ENCODE results near the gene ANAPC2. TPM values are rescaled to one million over a fixed set of nuclear protein-coding genes. Genes with fewer than 3 reads are reported as not detected.

The ANAPC2 gene
- total and polyA plus RNA-seq, 7 donors = 12.5 to 49.3 (median 23.2) TPM

GRCh38 chr9:137201205-137201868 is 13.0 kb upstream of the ANAPC2 start:
- DNase-seq = no peak
- Histone ChIP-seq H3K4me3 (peak overlapping the region; percentile 54 to 67 (median 66)), H3K27ac (peak overlapping the region; percentile 78 to 84 (median 82)), H3K27me3 (no peaks in the 10 kb centered on the region), H3K4me1 (peaks cover 0 to 74% (median 71%) of the 10 kb centered on the region in 4 donors), H3K36me3 (no peaks in the 10 kb centered on the region), H3K9me3 (no peaks in the 10 kb centered on the region)
- WGBS, 2 donors = 16 to 26% methylated on average over 23 of the region's 23 CpGs
- TF ChIP-seq CTCF (IDR thresholded peaks at IDR 0.05) (no peak), POLR2AphosphoS5 (IDR thresholded peaks at IDR 0.05) (no peak)
- intact Hi-C loops (cut with DNase I) = loop anchor here (1.0 to 2.0 kb wide), 2 partner anchors 22 to 39 kb away; partner anchors contain the start of gene TUBB4B

GRCh38 chr9:137200311-137201204 is 12.2 kb upstream of the ANAPC2 start, which contains the start of gene TPRN:
Gene TPRN, minus strand, starts transcription at chr9:137200741. Its CDS starts 30 bp downstream, at chr9:137200711.
- TF ChIP-seq POLR2A (IDR thresholded peaks at IDR 0.05) (peak; percentile 39 to 53), EP300 (IDR thresholded peaks at IDR 0.05) (no peak), POLR2AphosphoS5 (IDR thresholded peaks at IDR 0.05) (peak; percentile 52 to 84 (median 74))
- Histone ChIP-seq H3K36me3 (no peaks in the 10 kb centered on the region), H3K27me3 (no peaks in the 10 kb centered on the region), H3K4me3 (peak within 1 kb of the TSS; percentile 54 to 67 (median 66)), H3K9me3 (no peaks in the 10 kb centered on the region), H3K27ac (peak within 1 kb of the TSS; percentile 78 to 84 (median 82)), H3K4me1 (peaks cover 0 to 68% (median 66%) of the 10 kb centered on the region in 4 donors)
- 0 to 1% methylated on average over 118 of the region's 118 CpGs for WGBS, 2 donors
- DNase-seq = peak; percentile 100
- intact Hi-C loops (cut with DNase I) = loop anchor here (1.0 to 2.0 kb wide), 2 partner anchors 23 to 40 kb away; partner anchors contain the start of gene TUBB4B

GRCh38 chr9:137199411-137200121 is 11.2 kb upstream of the ANAPC2 start:
- no peak for DNase-seq
- WGBS, 2 donors = 5 to 21% methylated on average over 51 of the region's 51 CpGs
- intact Hi-C loops (cut with DNase I) = loop anchor here (2.0 kb wide), 1 partner anchor 41 kb away; the partner anchor contains the start of gene TUBB4B

GRCh38 chr9:137198902-137199283 is 10.5 kb upstream of the ANAPC2 start:
- Histone ChIP-seq H3K36me3 (no peaks in the 10 kb centered on the region), H3K27ac (no peak overlapping the region), H3K4me3 (no peak overlapping the region), H3K4me1 (peaks cover 0 to 55% (median 54%) of the 10 kb centered on the region in 4 donors), H3K9me3 (no peaks in the 10 kb centered on the region), H3K27me3 (no peaks in the 10 kb centered on the region)
- TF ChIP-seq EP300 (IDR thresholded peaks at IDR 0.05) (no peak), POLR2AphosphoS5 (IDR thresholded peaks at IDR 0.05) (no peak), POLR2A (IDR thresholded peaks at IDR 0.05) (no peak), CTCF (IDR thresholded peaks at IDR 0.05) (no peak)
- intact Hi-C loops (cut with DNase I) = no loop called here
- 19 to 68% methylated on average over 11 of the region's 11 CpGs for WGBS, 2 donors
- DNase-seq = no peak

More at GRCh38 chr9:137199411-137200121, 11.2 kb upstream of the ANAPC2 start:
- no peak for TF ChIP-seq CTCF (IDR thresholded peaks at IDR 0.05)
- no peak for TF ChIP-seq EP300 (IDR thresholded peaks at IDR 0.05)
- no peak for TF ChIP-seq POLR2A (IDR thresholded peaks at IDR 0.05)
- TF ChIP-seq POLR2AphosphoS5 (IDR thresholded peaks at IDR 0.05) = no peak
- Histone ChIP-seq H3K27me3 (no peaks in the 10 kb centered on the region), H3K27ac (peak overlapping the region in 2 of 4 donors; percentile 57 to 80), H3K4me1 (peaks cover 0 to 62% (median 61%) of the 10 kb centered on the region in 4 donors), H3K36me3 (no peaks in the 10 kb centered on the region), H3K4me3 (peak overlapping the region; percentile 21 to 67 (median 66)), H3K9me3 (no peaks in the 10 kb centered on the region)

Measured in sigmoid colon (tissue), 7 donors.